Measurements from ENCODE around the gene GNB1. TPM values are rescaled to one million over a fixed set of nuclear protein-coding genes. Genes with fewer than 3 reads are reported as not detected.
"Not testable (repeated sequence)": the region's sequence is repeated elsewhere in the genome, so short reads cannot be mapped to it uniquely, and the experiment has no call there.

The GNB1 gene
- total RNA-seq: 403 and 422 TPM in 2 replicates

- H3K9me3 Mint-ChIP-seq: no peaks in the 10 kb centered on the region
- peaks cover 37% of the 10 kb centered on the region for H3K4me1 Mint-ChIP-seq
- intact Hi-C loops (cut with micrococcal nuclease): loop anchor here (2.0 to 5.0 kb wide), 2 partner anchors 18 to 113 kb away; partner anchors contain the start of gene NADK
- H3K27me3 Mint-ChIP-seq: peaks cover 3% of the 10 kb centered on the region
- H3K4me3 Mint-ChIP-seq: peak within 1 kb of the TSS; percentile 90
- H3K27ac Mint-ChIP-seq: peak within 1 kb of the TSS; percentile 93
- H3K36me3 Mint-ChIP-seq (ENCODE audit: low read depth): peaks cover 18% of the 10 kb centered on the region
- DNase-seq: peak; percentile 98
Observed at GRCh38 chr1:1890506-1891348, at the start of gene GNB1. Gene GNB1 (minus strand): TSS chr1:1891087. CDS start chr1:1825453, 65,634 bp downstream.

DNA sequence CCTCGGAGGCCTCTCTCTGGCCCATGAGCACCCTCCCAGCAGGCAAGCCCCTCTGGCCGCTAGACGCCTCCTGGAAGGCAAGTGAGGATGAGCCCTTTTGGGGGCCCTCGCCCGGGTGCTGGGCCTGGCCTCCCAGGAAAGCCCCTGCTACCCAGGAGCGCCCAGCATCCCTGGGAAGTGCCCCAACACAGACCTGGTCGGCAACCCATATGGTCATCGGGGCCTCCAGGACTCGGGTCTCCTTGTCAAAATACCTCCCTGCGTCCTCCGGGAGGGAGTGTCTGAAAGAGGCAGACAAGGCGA, 49.2 kb upstream of the GNB1 start:
- no peak overlapping the region for H3K27ac Mint-ChIP-seq
- no peak for DNase-seq
- H3K27me3 Mint-ChIP-seq: no peaks in the 10 kb centered on the region
- H3K4me1 Mint-ChIP-seq: no peaks in the 10 kb centered on the region
- peaks cover 6% of the 10 kb centered on the region for H3K9me3 Mint-ChIP-seq
- no peaks in the 10 kb centered on the region for H3K36me3 Mint-ChIP-seq (ENCODE audit: low read depth)
- intact Hi-C loops (cut with micrococcal nuclease): no loop called here
- H3K4me3 Mint-ChIP-seq: no peak overlapping the region

GRCh38 chr1:1939296-1940122, 48.6 kb upstream of the GNB1 start:
- H3K27me3 Mint-ChIP-seq: no peaks in the 10 kb centered on the region
- intact Hi-C loops (cut with micrococcal nuclease): no loop called here
- no peaks in the 10 kb centered on the region for H3K4me1 Mint-ChIP-seq
- H3K27ac Mint-ChIP-seq: no peak overlapping the region
- H3K4me3 Mint-ChIP-seq: no peak overlapping the region
- H3K9me3 Mint-ChIP-seq: peaks cover 8% of the 10 kb centered on the region
- no peak for DNase-seq
- H3K36me3 Mint-ChIP-seq (ENCODE audit: low read depth): no peaks in the 10 kb centered on the region

DNA sequence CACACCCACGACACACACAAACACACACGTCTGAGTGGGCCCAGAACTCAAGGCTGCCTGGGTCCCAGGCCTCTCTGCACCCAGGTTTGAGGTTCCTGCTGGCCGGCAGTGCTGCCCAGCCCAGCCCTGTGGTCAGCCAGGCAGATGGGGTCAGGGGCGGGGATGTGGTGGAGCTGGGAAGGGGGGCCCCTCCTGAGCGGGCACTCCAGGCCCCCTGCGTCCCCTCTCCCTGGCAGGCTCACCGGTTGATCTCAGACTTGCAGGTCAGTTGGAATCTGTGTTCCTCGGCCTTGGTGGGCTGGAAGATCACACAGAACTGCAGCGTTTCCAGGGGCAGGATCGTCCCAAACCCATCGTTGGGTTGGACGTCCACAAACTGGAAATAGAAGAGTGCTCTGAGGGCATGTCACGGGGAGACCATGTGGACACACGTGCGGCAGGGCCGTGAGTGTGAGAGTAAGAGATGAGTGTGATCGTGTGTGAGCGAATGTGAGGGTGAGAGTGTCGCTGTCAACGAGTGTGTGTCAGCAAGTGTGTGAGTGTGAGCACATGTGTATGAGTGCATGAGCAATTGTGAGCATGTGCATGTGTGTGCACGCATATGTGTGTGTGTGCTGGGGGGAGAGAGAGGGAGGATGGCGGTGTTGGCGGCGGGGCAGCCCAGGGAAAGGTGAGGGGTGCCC, 47.9 kb upstream of the GNB1 start:
- intact Hi-C loops (cut with micrococcal nuclease): no loop called here

GRCh38 chr1:1938276-1938573, 47.3 kb upstream of the GNB1 start:
- H3K4me1 Mint-ChIP-seq: no peaks in the 10 kb centered on the region
- intact Hi-C loops (cut with micrococcal nuclease): no loop called here
- H3K27me3 Mint-ChIP-seq: no peaks in the 10 kb centered on the region

More for the DNA sequence above, 47.9 kb upstream of the GNB1 start:
- H3K9me3 Mint-ChIP-seq: peaks cover 15% of the 10 kb centered on the region
- no peak overlapping the region for H3K4me3 Mint-ChIP-seq
- no peak overlapping the region for H3K27ac Mint-ChIP-seq
- H3K36me3 Mint-ChIP-seq (ENCODE audit: low read depth): peaks cover 2% of the 10 kb centered on the region
- H3K27me3 Mint-ChIP-seq: no peaks in the 10 kb centered on the region
- no peaks in the 10 kb centered on the region for H3K4me1 Mint-ChIP-seq
- no peak for DNase-seq

GRCh38 chr1:1937549-1938275, 46.8 kb upstream of the GNB1 start:
- peaks cover 2% of the 10 kb centered on the region for H3K36me3 Mint-ChIP-seq (ENCODE audit: low read depth)
- H3K27ac Mint-ChIP-seq: no peak overlapping the region
- DNase-seq: no peak
- H3K27me3 Mint-ChIP-seq: no peaks in the 10 kb centered on the region
- intact Hi-C loops (cut with micrococcal nuclease): no loop called here
- H3K4me3 Mint-ChIP-seq: no peak overlapping the region
- H3K4me1 Mint-ChIP-seq: no peaks in the 10 kb centered on the region
- peaks cover 20% of the 10 kb centered on the region for H3K9me3 Mint-ChIP-seq

More at GRCh38 chr1:1938276-1938573, 47.3 kb upstream of the GNB1 start:
- Mint-ChIP-seq H3K4me3 (no peak overlapping the region), H3K36me3 (ENCODE audit: low read depth) (peaks cover 2% of the 10 kb centered on the region), H3K9me3 (peaks cover 20% of the 10 kb centered on the region), H3K27ac (no peak overlapping the region)
- no peak for DNase-seq

- H3K4me1 Mint-ChIP-seq: no peaks in the 10 kb centered on the region
- no peaks in the 10 kb centered on the region for H3K27me3 Mint-ChIP-seq
- H3K9me3 Mint-ChIP-seq: peaks cover 20% of the 10 kb centered on the region
- DNase-seq: no peak
- H3K36me3 Mint-ChIP-seq (ENCODE audit: low read depth): peaks cover 2% of the 10 kb centered on the region
- intact Hi-C loops (cut with micrococcal nuclease): no loop called here
- H3K27ac Mint-ChIP-seq: no peak overlapping the region
- H3K4me3 Mint-ChIP-seq: no peak overlapping the region
Observed at GRCh38 chr1:1937061-1937460, 46.2 kb upstream of the GNB1 start.

DNA sequence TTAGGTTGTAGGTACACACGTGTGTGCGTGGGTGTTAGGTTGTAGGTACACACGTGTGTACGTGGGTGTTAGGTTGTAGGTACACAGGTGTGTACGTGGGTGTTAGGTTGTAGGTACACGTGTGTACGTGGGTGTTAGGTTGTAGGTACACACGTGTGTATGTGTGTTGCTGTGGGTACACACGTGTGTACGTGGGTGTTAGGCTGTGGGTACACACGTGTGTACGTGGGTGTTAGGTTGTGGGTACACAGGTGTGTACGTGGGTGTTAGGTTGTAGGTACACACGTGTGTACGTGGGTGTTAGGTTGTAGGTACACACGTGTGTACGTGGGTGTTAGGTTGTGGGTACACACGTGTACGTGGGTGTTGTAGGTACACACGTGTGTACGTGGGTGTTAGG, 44.0 kb upstream of the GNB1 start:
- H3K27me3 Mint-ChIP-seq; H3K4me1 Mint-ChIP-seq; DNase-seq; H3K27ac Mint-ChIP-seq; H3K4me3 Mint-ChIP-seq; intact Hi-C loops (cut with micrococcal nuclease); H3K36me3 Mint-ChIP-seq (ENCODE audit: low read depth): not testable (repeated sequence)
- peaks cover 20% of the 10 kb centered on the region for H3K9me3 Mint-ChIP-seq

DNA sequence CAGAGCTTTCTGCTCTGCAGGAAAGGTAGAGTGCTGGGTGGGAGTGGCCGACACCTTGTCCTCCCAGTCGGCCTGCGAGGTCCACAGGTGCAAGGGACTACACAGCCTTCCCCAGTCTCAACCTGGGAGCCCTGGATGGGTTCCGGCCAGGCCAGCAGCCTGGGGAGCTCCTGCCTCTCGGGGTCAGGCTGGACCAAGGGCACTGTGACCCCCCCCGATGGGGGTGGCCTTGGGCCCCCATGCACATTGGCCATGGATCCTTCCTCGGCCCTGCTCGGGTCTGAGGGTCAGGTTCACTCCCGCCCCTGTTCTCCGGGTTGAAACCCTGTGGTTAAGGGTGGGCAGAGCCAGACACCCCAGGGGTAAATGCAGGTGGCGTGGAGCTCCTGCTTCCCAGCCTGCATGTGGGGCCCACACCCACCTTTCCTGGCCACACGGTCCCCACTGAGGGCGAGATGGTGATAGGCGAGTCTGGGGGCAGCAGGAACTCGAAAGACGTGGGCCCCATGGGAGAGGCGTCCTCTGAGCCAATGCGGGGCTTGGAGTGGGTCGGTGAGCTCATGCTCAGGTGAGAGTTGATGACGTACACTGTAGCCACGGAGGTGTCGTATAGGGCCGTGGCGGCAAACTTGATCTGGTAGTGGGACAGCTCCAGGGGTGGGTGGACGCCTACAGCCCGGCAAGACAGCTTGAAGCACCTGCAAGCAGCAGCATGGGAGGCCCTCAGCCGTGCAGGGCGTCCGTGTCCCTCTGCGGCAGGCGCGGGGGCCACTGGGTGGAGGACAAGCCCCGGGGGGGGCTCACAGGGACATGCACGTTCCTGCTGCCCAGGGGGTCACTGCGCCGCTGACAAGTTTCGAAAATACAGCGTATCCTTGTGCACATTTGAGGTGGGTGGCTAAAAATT, 39.0 kb upstream of the GNB1 start:
- H3K27me3 Mint-ChIP-seq: no peaks in the 10 kb centered on the region
- peak; percentile 54 for DNase-seq
- H3K27ac Mint-ChIP-seq: no peak overlapping the region
- peaks cover 2% of the 10 kb centered on the region for H3K36me3 Mint-ChIP-seq (ENCODE audit: low read depth)
- peaks cover 14% of the 10 kb centered on the region for H3K9me3 Mint-ChIP-seq
- no peaks in the 10 kb centered on the region for H3K4me1 Mint-ChIP-seq
- H3K4me3 Mint-ChIP-seq: no peak overlapping the region
- intact Hi-C loops (cut with micrococcal nuclease): no loop called here

GRCh38 chr1:1929102-1929638, 38.3 kb upstream of the GNB1 start:
- no peaks in the 10 kb centered on the region for H3K4me1 Mint-ChIP-seq

DNA sequence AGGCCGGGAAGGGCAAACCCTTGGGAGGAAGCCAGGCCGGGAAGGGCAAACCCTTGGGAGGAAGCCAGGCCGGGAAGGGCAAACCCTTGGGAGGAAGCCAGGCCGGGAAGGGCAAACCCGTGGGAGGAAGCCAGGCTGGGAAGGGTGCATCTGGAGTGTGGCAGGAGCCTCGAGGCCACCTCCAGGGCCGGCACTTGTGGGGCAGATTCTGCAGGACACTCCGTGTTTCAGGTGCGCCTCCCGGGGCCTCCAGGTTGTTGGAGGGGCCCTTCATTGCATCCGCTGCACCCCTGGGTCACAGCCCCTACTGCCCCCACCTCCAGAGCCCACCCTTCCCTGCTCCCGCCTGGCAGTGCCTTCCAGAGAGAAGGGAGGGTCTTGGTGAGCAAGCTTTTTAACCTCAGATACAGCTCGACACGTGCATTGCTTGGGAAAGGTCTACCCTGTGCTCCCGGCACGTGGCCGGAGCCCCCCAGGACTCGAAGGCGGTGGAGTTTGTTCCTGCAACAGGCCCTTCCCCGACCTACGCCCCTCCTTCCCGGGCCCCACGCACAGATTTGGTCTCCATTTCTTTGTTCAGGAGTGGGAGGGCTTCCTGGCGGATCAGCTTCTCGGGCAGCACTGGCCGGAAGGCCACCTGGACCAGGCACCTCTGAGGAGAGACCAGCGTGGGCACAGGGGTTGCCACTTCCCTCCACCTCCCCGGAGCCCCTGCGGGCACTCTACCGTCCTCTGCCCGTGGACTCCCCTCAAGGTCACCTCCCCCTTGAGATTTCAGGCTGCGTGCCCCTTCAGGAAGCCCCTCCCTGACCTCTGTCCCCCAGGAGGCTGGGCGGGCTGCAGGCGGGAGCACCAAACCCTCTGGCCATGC, 37.6 kb upstream of the GNB1 start:
- Mint-ChIP-seq H3K4me3 (no peak overlapping the region), H3K9me3 (peaks cover 2% of the 10 kb centered on the region), H3K27ac (no peak overlapping the region), H3K4me1 (no peaks in the 10 kb centered on the region), H3K36me3 (ENCODE audit: low read depth) (no peaks in the 10 kb centered on the region), H3K27me3 (no peaks in the 10 kb centered on the region)
- no peak for DNase-seq
- intact Hi-C loops (cut with micrococcal nuclease): no loop called here

More at GRCh38 chr1:1929102-1929638, 38.3 kb upstream of the GNB1 start:
- no peak for DNase-seq
- Mint-ChIP-seq H3K27ac (no peak overlapping the region), H3K36me3 (ENCODE audit: low read depth) (no peaks in the 10 kb centered on the region), H3K4me3 (no peak overlapping the region), H3K27me3 (no peaks in the 10 kb centered on the region), H3K9me3 (peaks cover 9% of the 10 kb centered on the region)
- intact Hi-C loops (cut with micrococcal nuclease): no loop called here

GRCh38 chr1:1927751-1928150, 36.9 kb upstream of the GNB1 start:
- Mint-ChIP-seq H3K36me3 (ENCODE audit: low read depth) (no peaks in the 10 kb centered on the region), H3K27me3 (no peaks in the 10 kb centered on the region), H3K27ac (no peak overlapping the region), H3K4me3 (no peak overlapping the region), H3K4me1 (no peaks in the 10 kb centered on the region), H3K9me3 (no peaks in the 10 kb centered on the region)
- intact Hi-C loops (cut with micrococcal nuclease): no loop called here
- DNase-seq: no peak
